Smooth muscle cell (in vitro differentiated cells): ENCODE measurements around the gene ANXA7. TPM values are rescaled to one million over a fixed set of nuclear protein-coding genes. Genes with fewer than 3 reads are reported as not detected.

Experiments used
- DNase-seq: peaks from one replicate; lab custom pipeline; 2025; ENCODE audit not compliant: unreplicated experiment; lab: John Stamatoyannopoulos, UW
- H2AFZ ChIP-seq: fragments of 200-600 bp; sonication (generic); 2 replicates; pipeline ENCODE4 v1.6.0; 2016; ENCODE audit warnings: antibody characterized with exemption, low read depth, mild to moderate bottlenecking
- H3F3A ChIP-seq: fragments of 200-600 bp; sonication (generic); 2 replicates; pipeline ENCODE4 v1.6.0; 2017; ENCODE audit warnings: antibody characterized with exemption, low read depth
- H3K27ac ChIP-seq: fragments of 200-600 bp; sonication (generic); 2 replicates; pipeline ENCODE4 v1.5.1; 2016; ENCODE audit warnings: low read depth, mild to moderate bottlenecking
- H3K27me3 ChIP-seq: fragments of 200-600 bp; sonication (generic); 2 replicates; pipeline ENCODE4 v1.6.1; 2016; ENCODE audit warnings: low read depth, mild to moderate bottlenecking
- H3K36me3 ChIP-seq: fragments of 200-600 bp; sonication (generic); 2 replicates; pipeline ENCODE4 v1.5.1; 2016; ENCODE audit warnings: low read depth
- H3K4me1 ChIP-seq: fragments of 200-600 bp; sonication (generic); 2 replicates; pipeline ENCODE4 v1.5.1; 2016; ENCODE audit warnings: low read depth
- H3K4me2 ChIP-seq: fragments of 200-600 bp; sonication (generic); 2 replicates; pipeline ENCODE4 v1.6.0; 2016; ENCODE audit warnings: mild to moderate bottlenecking
- H3K4me3 ChIP-seq: fragments of 200-600 bp; sonication (generic); 2 replicates; pipeline ENCODE4 v1.5.1; 2016; ENCODE audit warnings: mild to moderate bottlenecking
- H3K79me2 ChIP-seq: fragments of 200-600 bp; sonication (generic); 2 replicates; pipeline ENCODE4 v1.6.0; 2016; ENCODE audit warnings: low read depth, mild to moderate bottlenecking
- H3K9ac ChIP-seq: fragments of 200-600 bp; sonication (generic); 2 replicates; pipeline ENCODE4 v1.6.0; 2016; ENCODE audit warnings: low read depth
- H3K9me3 ChIP-seq: fragments of 200-600 bp; sonication (generic); replicated peaks from 2 replicates; pipeline ENCODE4 v1.5.1; 2016; ENCODE audit warnings: low read depth
- H4K20me1 ChIP-seq: fragments of 200-600 bp; sonication (generic); 2 replicates; pipeline ENCODE4 v1.6.0; 2016; ENCODE audit warnings: low read depth
- WGBS: methylation state at CpG from one replicate; pipeline ENCODE4 v1.1.7; 2016; ENCODE audit warnings: low lambda C conversion rate; 5-methylcytosine and 5-hydroxymethylcytosine counted together
- polyA plus RNA-seq: library from polyadenylated mRNA; unstranded; fragments of >200 nt; fragmentation: Nextera tagmentation; extraction: Ambion mirVana; gene quantifications from 2 replicates; pipeline ENCODE4 v1.2.1, GENCODE V29; 2016
- total RNA-seq: library from RNA; depleted of rRNA; stranded (reverse); fragments of >200 nt; gene quantifications from 2 replicates; pipeline ENCODE4 v1.2.3, GENCODE V29; 2014
- TF ChIP-seq, protein P1 (sequence below): fragments of 200-600 bp; sonication (generic); IDR thresholded peaks from 2 replicates; pipeline ENCODE4 v1.5.1; 2017; ENCODE audit warnings: borderline replicate concordance, mild to moderate bottlenecking, antibody characterized with exemption; ENCODE audit not compliant: insufficient read depth, poor library complexity, severe bottlenecking

ANXA7 gene
- total and polyA plus RNA-seq, 2 experiments from 2014 or later, result 52.6 to 57.6 TPM

DNA sequence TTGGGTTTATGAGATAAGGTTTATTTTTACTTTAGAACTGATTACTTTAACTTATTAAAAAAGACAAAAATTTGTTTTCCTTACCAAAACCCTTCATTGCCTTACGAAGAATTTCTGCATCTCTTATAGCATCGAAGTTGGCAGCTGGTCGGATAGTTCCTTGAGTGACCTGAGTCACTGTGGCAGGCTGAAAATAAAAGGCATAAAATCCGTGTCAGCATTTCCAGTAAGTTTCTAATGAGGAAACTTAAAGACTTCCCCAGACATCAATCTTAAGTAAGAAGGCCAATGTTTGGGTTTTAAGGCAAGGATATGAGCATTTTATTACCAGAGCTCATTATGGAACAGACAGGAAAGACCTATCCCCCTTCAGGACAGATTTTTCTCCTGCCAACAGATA is 25.6 kb downstream of the ANXA7 start:
- no peaks in the 10 kb centered on the region for H3K9me3 ChIP-seq
- no peaks in the 10 kb centered on the region for H3K27me3 ChIP-seq
- 96% methylated on average over 4 of the region's 4 CpGs for WGBS
- H3K79me2 ChIP-seq, result no peaks in the 10 kb centered on the region
- H2AFZ ChIP-seq, result no peak overlapping the region
- no peak overlapping the region for H3K4me2 ChIP-seq
- H3K4me1 ChIP-seq, result no peaks in the 10 kb centered on the region
- H3K4me3 ChIP-seq, result no peak overlapping the region
- no peak overlapping the region for H3K9ac ChIP-seq
- TF ChIP-seq, protein P1, sequence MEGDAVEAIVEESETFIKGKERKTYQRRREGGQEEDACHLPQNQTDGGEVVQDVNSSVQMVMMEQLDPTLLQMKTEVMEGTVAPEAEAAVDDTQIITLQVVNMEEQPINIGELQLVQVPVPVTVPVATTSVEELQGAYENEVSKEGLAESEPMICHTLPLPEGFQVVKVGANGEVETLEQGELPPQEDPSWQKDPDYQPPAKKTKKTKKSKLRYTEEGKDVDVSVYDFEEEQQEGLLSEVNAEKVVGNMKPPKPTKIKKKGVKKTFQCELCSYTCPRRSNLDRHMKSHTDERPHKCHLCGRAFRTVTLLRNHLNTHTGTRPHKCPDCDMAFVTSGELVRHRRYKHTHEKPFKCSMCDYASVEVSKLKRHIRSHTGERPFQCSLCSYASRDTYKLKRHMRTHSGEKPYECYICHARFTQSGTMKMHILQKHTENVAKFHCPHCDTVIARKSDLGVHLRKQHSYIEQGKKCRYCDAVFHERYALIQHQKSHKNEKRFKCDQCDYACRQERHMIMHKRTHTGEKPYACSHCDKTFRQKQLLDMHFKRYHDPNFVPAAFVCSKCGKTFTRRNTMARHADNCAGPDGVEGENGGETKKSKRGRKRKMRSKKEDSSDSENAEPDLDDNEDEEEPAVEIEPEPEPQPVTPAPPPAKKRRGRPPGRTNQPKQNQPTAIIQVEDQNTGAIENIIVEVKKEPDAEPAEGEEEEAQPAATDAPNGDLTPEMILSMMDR, result no peak
- peaks cover 15% of the 10 kb centered on the region for H4K20me1 ChIP-seq
- H3F3A ChIP-seq, result no peaks in the 10 kb centered on the region
- H3K27ac ChIP-seq, result no peak overlapping the region
- peaks cover 19% of the 10 kb centered on the region for H3K36me3 ChIP-seq
- DNase-seq, result no peak

DNA sequence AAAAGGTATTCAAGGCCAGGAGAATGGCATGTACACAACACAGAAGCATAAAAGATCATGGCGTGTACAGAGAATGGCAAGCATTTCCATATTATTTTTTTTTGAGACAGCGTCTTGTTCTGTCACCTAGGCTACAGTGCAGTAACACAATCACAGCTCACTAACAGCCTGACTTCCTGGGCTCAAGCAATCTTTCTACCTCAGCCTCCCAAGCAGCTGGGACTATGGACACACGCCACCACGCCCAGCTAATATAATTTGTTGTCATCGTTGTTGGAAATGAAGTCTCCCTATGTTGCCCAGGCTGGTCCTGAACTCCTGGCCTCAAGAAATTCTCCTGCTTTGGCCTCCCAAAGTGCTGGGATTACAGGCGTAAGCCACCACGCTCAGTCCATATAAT is 27.3 kb downstream of the ANXA7 start:
- peaks cover 33% of the 10 kb centered on the region for H3K36me3 ChIP-seq

DNA sequence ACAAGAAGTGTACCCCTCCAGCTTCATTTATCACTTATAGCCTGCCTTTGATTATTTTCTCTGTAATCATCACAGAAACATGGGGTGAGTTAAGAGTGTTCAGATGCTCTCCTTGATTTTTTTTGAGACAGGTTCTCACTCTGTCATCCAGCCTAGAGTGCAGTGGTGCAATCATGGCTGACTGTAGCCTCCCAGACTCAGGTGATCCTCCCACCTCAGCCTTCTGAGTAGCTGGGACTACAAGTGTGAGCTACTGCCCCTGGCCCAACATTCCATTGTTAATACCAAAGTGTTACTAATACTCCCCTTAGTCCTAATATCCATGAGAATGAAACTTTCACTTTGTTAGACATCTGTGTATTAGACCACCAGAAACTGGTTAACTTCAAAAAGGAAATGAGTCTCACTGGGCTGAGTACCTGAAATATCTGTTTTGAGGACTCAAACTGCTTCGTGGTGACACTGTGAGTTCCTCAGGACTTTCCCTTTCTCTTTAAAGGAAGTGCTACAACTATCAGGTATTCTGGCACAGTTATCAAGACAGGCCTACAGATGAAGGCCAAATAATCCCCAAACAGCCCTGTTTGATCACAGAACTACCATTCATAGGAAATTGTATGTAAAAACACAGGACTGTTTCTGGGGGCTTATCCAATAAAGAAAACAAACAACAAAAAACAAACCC is 34.7 kb downstream of the ANXA7 start:
- 95% methylated on average over 1 of the region's 1 CpG for WGBS
- H3K79me2 ChIP-seq, result no peaks in the 10 kb centered on the region
- no peaks in the 10 kb centered on the region for H4K20me1 ChIP-seq
- H3K9me3 ChIP-seq, result no peaks in the 10 kb centered on the region
- no peak for DNase-seq
- H3F3A ChIP-seq, result no peaks in the 10 kb centered on the region
- no peak overlapping the region for H2AFZ ChIP-seq
- H3K9ac ChIP-seq, result no peak overlapping the region
- TF ChIP-seq, protein P1, result no peak
- no peaks in the 10 kb centered on the region for H3K27me3 ChIP-seq
- H3K36me3 ChIP-seq, result peaks cover 24% of the 10 kb centered on the region
- H3K4me1 ChIP-seq, result no peaks in the 10 kb centered on the region
- no peak overlapping the region for H3K4me2 ChIP-seq
- no peak overlapping the region for H3K4me3 ChIP-seq
- H3K27ac ChIP-seq, result no peak overlapping the region

More for the DNA sequence above, 27.3 kb downstream of the ANXA7 start:
- Histone ChIP-seq H3K4me1 (no peaks in the 10 kb centered on the region), H2AFZ (no peak overlapping the region), H3K27ac (no peak overlapping the region), H3K79me2 (no peaks in the 10 kb centered on the region), H3F3A (no peaks in the 10 kb centered on the region), H3K9me3 (no peaks in the 10 kb centered on the region), H3K9ac (no peak overlapping the region), H3K4me2 (no peak overlapping the region), H4K20me1 (peaks cover 13% of the 10 kb centered on the region), H3K4me3 (no peak overlapping the region), H3K27me3 (no peaks in the 10 kb centered on the region)
- no peak for DNase-seq
- TF ChIP-seq, protein P1, result no peak
- WGBS, result 98% methylated on average over 7 of the region's 7 CpGs

DNA sequence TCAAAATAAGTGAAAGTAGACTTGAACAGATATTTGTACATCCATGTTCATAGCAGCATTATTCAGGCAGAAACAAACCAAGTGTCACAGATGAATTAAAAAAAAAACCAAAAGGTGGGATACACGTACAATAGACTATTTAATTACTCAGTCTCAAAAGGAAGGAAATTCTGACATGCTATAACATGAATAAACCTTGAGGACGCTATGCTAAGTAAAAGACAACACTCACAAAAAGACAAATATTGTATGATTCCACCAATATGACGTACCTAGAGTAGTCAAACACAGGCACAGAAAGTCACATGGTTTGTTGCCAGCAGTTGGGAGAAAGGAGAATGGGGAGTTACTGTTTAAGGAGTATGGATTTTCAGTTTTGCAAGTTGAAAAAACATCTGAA is 37.2 kb downstream of the ANXA7 start:
- H3K36me3 ChIP-seq, result peaks cover 4% of the 10 kb centered on the region
- no peaks in the 10 kb centered on the region for H3K9me3 ChIP-seq
- no peaks in the 10 kb centered on the region for H3F3A ChIP-seq
- 92% methylated on average over 3 of the region's 3 CpGs for WGBS
- TF ChIP-seq, protein P1, result no peak
- no peak overlapping the region for H3K9ac ChIP-seq
- H3K4me2 ChIP-seq, result no peak overlapping the region
- H3K27ac ChIP-seq, result no peak overlapping the region
- no peaks in the 10 kb centered on the region for H3K27me3 ChIP-seq
- no peak overlapping the region for H2AFZ ChIP-seq
- no peaks in the 10 kb centered on the region for H4K20me1 ChIP-seq
- no peaks in the 10 kb centered on the region for H3K79me2 ChIP-seq
- no peak overlapping the region for H3K4me3 ChIP-seq
- no peak for DNase-seq
- H3K4me1 ChIP-seq, result no peaks in the 10 kb centered on the region
